ENCODE data around the gene PCYT1B. TPM values are rescaled to one million over a fixed set of nuclear protein-coding genes. Genes with fewer than 3 reads are reported as not detected.

PCYT1B gene
- total and polyA plus RNA-seq, 9 of the 15 experiments (the other 6 are each of a cell fraction or from before 2014, with no cell fraction given): 0.04 to 0.34 (median 0.07) TPM; not detected in 1

DNA sequence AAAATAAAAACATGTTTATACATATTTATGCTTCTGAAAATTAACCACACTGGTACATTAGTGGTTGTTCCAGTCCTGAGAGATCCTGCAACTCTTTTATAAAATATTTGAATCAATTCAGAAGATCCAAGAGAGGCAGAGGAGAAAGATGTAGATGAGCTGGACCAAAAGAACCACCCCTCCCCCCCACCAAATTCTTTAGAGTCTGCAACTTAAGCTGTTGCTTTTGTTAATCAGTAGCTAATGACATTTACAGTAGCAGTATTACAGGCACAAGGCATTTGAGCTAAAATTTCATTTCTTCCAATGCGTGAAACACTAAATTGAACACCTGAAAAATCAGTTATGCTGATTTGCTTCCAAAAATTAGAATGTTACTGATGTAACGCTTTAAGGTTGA, 120.5 kb downstream of the PCYT1B start:
- Histone ChIP-seq H3K4me1 (replicated peaks in 1 of 2; ENCODE audit: control insufficient read depth in 2 of 2, insufficient read depth in 2 of 2, low read length in 2 of 2) (no peaks in the 10 kb centered on the region), H3K36me3 (ENCODE audit: control insufficient read depth, insufficient read depth, low read length) (no peaks in the 10 kb centered on the region), H3K9me3 (replicated peaks; ENCODE audit: control insufficient read depth, insufficient read depth, low read depth, low read length) (no peaks in the 10 kb centered on the region), H3K4me2 (ENCODE audit: insufficient read depth, low read length) (no peak overlapping the region), H2AFZ (ENCODE audit: low read depth, low read length) (no peak overlapping the region), H3K4me3 (no peak overlapping the region), H3K27me3 (ENCODE audit: control insufficient read depth in 2 of 2, insufficient read depth in 2 of 2, low read length in 2 of 2) (peaks cover 0 to 5% of the 10 kb centered on the region in 2 experiments; a peak in 2 of 5 replicates), H3K9me1 (ENCODE audit: control insufficient read depth, insufficient read depth, low read length) (no peaks in the 10 kb centered on the region), H3K79me2 (ENCODE audit: control insufficient read depth, insufficient read depth, low read length) (no peaks in the 10 kb centered on the region), H3K9ac (ENCODE audit: insufficient read depth in 1 of 2, low read depth in 2 of 2, low read length in 2 of 2) (no peak overlapping the region), H4K20me1 (replicated peaks; ENCODE audit: control insufficient read depth, insufficient read depth, low read length) (no peaks in the 10 kb centered on the region), H3K27ac (ENCODE audit: extremely low read depth, low read depth, low read length) (no peak overlapping the region)
- DNase-seq (ENCODE audit: extremely low read depth in 1 of 4, low spot score in 3 of 4) (no peak), ATAC-seq (no peak), FAIRE-seq (no peak)
- WGBS (ENCODE audit: insufficient coverage, low coverage, missing lambda C conversion rate): 4% methylated on average over 2 of the region's 2 CpGs
- POLR2A ChIA-PET: interaction anchor here (0.5 kb wide), 1 partner anchor 427 kb away, joined by 3 read pairs; no protein-coding TSS in a partner anchor
- intact Hi-C loops (cut with micrococcal nuclease): no loop called here
- BruUV-seq (replicated peaks): no TSS peak
- in situ Hi-C loops (cut with MboI): no loop called here
- CTCF ChIA-PET (ENCODE audit: low intra/inter-chr PET ratio): no interaction called here
- TF ChIP-seq ZNF316 (IDR thresholded peaks at IDR 0.05) (no peak), FUS (optimal IDR thresholded peaks at IDR 0.05; ENCODE audit: low read depth, low read length) (no peak), MAZ (CRISPR knock-in tag; conservative IDR thresholded peaks at IDR 0.05 in 1 of 2, IDR thresholded peaks at IDR 0.05 in 1 of 2) (no peak), MBD2 (IDR thresholded peaks at IDR 0.05; ENCODE audit: borderline replicate concordance, low read depth) (no peak), BHLHE40 (IDR thresholded peaks at IDR 0.05; ENCODE audit: low read length) (no peak), PHTF2 (CRISPR knock-in tag; IDR thresholded peaks at IDR 0.05) (no peak)
- TF ChIP-seq, protein P1, sequence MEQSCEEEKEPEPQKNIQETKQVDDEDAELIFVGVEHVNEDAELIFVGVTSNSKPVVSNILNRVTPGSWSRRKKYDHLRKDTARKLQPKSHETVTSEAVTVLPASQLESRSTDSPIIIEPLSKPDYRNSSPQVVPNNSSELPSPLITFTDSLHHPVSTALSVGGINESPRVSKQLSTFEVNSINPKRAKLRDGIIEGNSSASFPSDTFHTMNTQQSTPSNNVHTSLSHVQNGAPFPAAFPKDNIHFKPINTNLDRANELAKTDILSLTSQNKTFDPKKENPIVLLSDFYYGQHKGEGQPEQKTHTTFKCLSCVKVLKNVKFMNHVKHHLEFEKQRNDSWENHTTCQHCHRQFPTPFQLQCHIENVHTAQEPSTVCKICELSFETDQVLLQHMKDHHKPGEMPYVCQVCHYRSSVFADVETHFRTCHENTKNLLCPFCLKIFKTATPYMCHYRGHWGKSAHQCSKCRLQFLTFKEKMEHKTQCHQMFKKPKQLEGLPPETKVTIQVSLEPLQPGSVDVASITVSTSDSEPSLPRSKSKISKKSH (CRISPR knock-in tag; IDR thresholded peaks at IDR 0.05): no peak
- TF ChIP-seq, protein P2, sequence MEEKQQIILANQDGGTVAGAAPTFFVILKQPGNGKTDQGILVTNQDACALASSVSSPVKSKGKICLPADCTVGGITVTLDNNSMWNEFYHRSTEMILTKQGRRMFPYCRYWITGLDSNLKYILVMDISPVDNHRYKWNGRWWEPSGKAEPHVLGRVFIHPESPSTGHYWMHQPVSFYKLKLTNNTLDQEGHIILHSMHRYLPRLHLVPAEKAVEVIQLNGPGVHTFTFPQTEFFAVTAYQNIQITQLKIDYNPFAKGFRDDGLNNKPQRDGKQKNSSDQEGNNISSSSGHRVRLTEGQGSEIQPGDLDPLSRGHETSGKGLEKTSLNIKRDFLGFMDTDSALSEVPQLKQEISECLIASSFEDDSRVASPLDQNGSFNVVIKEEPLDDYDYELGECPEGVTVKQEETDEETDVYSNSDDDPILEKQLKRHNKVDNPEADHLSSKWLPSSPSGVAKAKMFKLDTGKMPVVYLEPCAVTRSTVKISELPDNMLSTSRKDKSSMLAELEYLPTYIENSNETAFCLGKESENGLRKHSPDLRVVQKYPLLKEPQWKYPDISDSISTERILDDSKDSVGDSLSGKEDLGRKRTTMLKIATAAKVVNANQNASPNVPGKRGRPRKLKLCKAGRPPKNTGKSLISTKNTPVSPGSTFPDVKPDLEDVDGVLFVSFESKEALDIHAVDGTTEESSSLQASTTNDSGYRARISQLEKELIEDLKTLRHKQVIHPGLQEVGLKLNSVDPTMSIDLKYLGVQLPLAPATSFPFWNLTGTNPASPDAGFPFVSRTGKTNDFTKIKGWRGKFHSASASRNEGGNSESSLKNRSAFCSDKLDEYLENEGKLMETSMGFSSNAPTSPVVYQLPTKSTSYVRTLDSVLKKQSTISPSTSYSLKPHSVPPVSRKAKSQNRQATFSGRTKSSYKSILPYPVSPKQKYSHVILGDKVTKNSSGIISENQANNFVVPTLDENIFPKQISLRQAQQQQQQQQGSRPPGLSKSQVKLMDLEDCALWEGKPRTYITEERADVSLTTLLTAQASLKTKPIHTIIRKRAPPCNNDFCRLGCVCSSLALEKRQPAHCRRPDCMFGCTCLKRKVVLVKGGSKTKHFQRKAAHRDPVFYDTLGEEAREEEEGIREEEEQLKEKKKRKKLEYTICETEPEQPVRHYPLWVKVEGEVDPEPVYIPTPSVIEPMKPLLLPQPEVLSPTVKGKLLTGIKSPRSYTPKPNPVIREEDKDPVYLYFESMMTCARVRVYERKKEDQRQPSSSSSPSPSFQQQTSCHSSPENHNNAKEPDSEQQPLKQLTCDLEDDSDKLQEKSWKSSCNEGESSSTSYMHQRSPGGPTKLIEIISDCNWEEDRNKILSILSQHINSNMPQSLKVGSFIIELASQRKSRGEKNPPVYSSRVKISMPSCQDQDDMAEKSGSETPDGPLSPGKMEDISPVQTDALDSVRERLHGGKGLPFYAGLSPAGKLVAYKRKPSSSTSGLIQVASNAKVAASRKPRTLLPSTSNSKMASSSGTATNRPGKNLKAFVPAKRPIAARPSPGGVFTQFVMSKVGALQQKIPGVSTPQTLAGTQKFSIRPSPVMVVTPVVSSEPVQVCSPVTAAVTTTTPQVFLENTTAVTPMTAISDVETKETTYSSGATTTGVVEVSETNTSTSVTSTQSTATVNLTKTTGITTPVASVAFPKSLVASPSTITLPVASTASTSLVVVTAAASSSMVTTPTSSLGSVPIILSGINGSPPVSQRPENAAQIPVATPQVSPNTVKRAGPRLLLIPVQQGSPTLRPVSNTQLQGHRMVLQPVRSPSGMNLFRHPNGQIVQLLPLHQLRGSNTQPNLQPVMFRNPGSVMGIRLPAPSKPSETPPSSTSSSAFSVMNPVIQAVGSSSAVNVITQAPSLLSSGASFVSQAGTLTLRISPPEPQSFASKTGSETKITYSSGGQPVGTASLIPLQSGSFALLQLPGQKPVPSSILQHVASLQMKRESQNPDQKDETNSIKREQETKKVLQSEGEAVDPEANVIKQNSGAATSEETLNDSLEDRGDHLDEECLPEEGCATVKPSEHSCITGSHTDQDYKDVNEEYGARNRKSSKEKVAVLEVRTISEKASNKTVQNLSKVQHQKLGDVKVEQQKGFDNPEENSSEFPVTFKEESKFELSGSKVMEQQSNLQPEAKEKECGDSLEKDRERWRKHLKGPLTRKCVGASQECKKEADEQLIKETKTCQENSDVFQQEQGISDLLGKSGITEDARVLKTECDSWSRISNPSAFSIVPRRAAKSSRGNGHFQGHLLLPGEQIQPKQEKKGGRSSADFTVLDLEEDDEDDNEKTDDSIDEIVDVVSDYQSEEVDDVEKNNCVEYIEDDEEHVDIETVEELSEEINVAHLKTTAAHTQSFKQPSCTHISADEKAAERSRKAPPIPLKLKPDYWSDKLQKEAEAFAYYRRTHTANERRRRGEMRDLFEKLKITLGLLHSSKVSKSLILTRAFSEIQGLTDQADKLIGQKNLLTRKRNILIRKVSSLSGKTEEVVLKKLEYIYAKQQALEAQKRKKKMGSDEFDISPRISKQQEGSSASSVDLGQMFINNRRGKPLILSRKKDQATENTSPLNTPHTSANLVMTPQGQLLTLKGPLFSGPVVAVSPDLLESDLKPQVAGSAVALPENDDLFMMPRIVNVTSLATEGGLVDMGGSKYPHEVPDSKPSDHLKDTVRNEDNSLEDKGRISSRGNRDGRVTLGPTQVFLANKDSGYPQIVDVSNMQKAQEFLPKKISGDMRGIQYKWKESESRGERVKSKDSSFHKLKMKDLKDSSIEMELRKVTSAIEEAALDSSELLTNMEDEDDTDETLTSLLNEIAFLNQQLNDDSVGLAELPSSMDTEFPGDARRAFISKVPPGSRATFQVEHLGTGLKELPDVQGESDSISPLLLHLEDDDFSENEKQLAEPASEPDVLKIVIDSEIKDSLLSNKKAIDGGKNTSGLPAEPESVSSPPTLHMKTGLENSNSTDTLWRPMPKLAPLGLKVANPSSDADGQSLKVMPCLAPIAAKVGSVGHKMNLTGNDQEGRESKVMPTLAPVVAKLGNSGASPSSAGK (IDR thresholded peaks at IDR 0.05): no peak
- TF ChIP-seq, protein P3, sequence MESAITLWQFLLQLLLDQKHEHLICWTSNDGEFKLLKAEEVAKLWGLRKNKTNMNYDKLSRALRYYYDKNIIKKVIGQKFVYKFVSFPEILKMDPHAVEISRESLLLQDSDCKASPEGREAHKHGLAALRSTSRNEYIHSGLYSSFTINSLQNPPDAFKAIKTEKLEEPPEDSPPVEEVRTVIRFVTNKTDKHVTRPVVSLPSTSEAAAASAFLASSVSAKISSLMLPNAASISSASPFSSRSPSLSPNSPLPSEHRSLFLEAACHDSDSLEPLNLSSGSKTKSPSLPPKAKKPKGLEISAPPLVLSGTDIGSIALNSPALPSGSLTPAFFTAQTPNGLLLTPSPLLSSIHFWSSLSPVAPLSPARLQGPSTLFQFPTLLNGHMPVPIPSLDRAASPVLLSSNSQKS (CRISPR knock-in tag; IDR thresholded peaks at IDR 0.05): no peak

All from K562 (cell line).